ENCODE results near the gene UBE2QL1.

DNA sequence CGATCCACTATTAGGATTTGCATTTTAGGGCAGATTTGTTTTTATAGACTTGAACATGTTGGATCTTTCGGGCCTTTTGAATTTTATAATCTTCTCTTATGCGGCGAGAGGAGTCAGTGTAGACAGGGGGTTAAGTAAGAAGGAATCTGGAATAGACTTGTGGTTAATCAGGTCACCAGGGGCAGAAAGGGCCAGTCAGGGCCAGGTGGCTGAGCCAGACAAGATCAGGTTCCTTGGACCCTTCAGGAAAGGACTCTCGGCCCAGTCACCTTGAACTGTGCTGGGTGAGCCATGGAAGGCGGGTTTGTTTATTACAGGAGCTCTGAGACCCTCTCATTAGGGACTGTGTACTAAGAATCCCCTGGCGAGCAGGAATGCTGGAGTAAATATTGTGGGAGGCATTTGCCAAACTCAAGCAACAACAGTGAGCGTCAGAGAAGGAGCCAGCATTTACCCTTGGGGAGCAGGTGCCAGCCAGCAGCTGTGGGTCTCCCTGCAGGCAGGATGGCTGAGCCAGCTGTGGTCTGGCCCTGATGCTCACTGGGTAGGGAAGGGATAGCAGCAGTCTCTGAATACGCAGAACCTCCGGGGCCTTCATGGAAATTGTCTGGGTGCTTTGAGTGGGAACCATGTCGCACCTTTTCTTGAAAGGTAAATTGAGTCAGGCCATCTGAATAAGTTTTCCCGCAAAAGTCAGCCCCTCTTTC lies 79.2 kb downstream of the UBE2QL1 start:
- TF ChIP-seq, protein P1, sequence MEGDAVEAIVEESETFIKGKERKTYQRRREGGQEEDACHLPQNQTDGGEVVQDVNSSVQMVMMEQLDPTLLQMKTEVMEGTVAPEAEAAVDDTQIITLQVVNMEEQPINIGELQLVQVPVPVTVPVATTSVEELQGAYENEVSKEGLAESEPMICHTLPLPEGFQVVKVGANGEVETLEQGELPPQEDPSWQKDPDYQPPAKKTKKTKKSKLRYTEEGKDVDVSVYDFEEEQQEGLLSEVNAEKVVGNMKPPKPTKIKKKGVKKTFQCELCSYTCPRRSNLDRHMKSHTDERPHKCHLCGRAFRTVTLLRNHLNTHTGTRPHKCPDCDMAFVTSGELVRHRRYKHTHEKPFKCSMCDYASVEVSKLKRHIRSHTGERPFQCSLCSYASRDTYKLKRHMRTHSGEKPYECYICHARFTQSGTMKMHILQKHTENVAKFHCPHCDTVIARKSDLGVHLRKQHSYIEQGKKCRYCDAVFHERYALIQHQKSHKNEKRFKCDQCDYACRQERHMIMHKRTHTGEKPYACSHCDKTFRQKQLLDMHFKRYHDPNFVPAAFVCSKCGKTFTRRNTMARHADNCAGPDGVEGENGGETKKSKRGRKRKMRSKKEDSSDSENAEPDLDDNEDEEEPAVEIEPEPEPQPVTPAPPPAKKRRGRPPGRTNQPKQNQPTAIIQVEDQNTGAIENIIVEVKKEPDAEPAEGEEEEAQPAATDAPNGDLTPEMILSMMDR (IDR thresholded peaks at IDR 0.05), result no peak
- no peak for TF ChIP-seq EZH2 (IDR thresholded peaks at IDR 0.05; ENCODE audit: borderline replicate concordance, insufficient read depth, low read depth, low read length, poor library complexity, severe bottlenecking)
